ENCODE measurements around the gene PBLD. TPM values are rescaled to one million over a fixed set of nuclear protein-coding genes. Genes with fewer than 3 reads are reported as not detected.

The PBLD gene
- total and polyA plus RNA-seq, 9 of the 15 experiments (the other 6 are each of a cell fraction or from before 2014, with no cell fraction given): 1.2 to 4.3 (median 2.5) TPM

GRCh38 chr10:68330852-68331454, 1.8 kb downstream of the PBLD start:
- Histone ChIP-seq H3K27ac (ENCODE audit: extremely low read depth, low read depth, low read length) (peak overlapping the region; percentile 98), H3K4me1 (replicated peaks in 1 of 2; ENCODE audit: control insufficient read depth in 2 of 2, insufficient read depth in 2 of 2, low read length in 2 of 2) (peaks cover 20 to 22% of the 10 kb centered on the region in 2 experiments), H3K9me1 (ENCODE audit: control insufficient read depth, insufficient read depth, low read length) (no peaks in the 10 kb centered on the region), H3K79me2 (ENCODE audit: control insufficient read depth, insufficient read depth, low read length) (peaks cover 52% of the 10 kb centered on the region), H2AFZ (ENCODE audit: low read depth, low read length) (peak overlapping the region; percentile 97), H3K9me3 (replicated peaks; ENCODE audit: control insufficient read depth, insufficient read depth, low read depth, low read length) (no peaks in the 10 kb centered on the region), H3K4me2 (ENCODE audit: insufficient read depth, low read length) (peak overlapping the region; percentile 92), H3K9ac (ENCODE audit: insufficient read depth in 1 of 2, low read depth in 2 of 2, low read length in 2 of 2) (peak overlapping the region; percentile 98 to 100), H3K27me3 (ENCODE audit: control insufficient read depth in 2 of 2, insufficient read depth in 2 of 2, low read length in 2 of 2) (no peaks in the 10 kb centered on the region), H4K20me1 (replicated peaks; ENCODE audit: control insufficient read depth, insufficient read depth, low read length) (peaks cover 18% of the 10 kb centered on the region), H3K4me3 (peak overlapping the region; percentile 66), H3K36me3 (ENCODE audit: control insufficient read depth, insufficient read depth, low read length) (peaks cover 29% of the 10 kb centered on the region)
- 15% methylated on average over 29 of the region's 29 CpGs for WGBS (ENCODE audit: insufficient coverage, low coverage, missing lambda C conversion rate)
- FAIRE-seq (no peak), ATAC-seq (no peak), DNase-seq (ENCODE audit: extremely low read depth in 1 of 4, low spot score in 3 of 4) (peak in 1 of 4 experiments; percentile 54)
- in situ Hi-C loops (cut with MboI) (no loop called here), intact Hi-C loops (cut with micrococcal nuclease) (loop anchor here (10.0 kb wide), 1 partner anchor 536 kb away; no protein-coding TSS in a partner anchor)
- no TSS peak for BruUV-seq (replicated peaks)
- ChIA-PET CTCF (ENCODE audit: low intra/inter-chr PET ratio) (no interaction called here), POLR2A (interaction anchor here (0.7 to 5.4 kb wide), 9 partner anchors 8 to 625 kb away, joined by 3 to 104 read pairs (median 5); no protein-coding TSS in a partner anchor)
- TF ChIP-seq SMARCE1 (IDR thresholded peaks at IDR 0.05): 0 out of 2 replicates have a peak, but pooled peaks have one; percentile 72
- TF ChIP-seq GTF2A2 (tag; IDR thresholded peaks at IDR 0.05): no peak
- TF ChIP-seq ZBTB17 (CRISPR knock-in tag; IDR thresholded peaks at IDR 0.05): no peak
- no peak for TF ChIP-seq PURB (CRISPR knock-in tag; IDR thresholded peaks at IDR 0.05; ENCODE audit: low read depth)
- TF ChIP-seq NONO (IDR thresholded peaks at IDR 0.05; ENCODE audit: low read depth in 2 of 2, low read length in 1 of 2): no peak
- TF ChIP-seq CBFA2T3 (IDR thresholded peaks at IDR 0.05): no peak
- no peak for TF ChIP-seq ZBTB49 (CRISPR knock-in tag; IDR thresholded peaks at IDR 0.05; ENCODE audit: borderline replicate concordance)
- no peak for TF ChIP-seq CBFA2T2 (conservative IDR thresholded peaks at IDR 0.05)
- TF ChIP-seq RBM39 (optimal IDR thresholded peaks at IDR 0.05; ENCODE audit: low read depth, low read length): no peak
- TF ChIP-seq NFRKB (IDR thresholded peaks at IDR 0.05; ENCODE audit: low read depth): 0 out of 2 replicates have a peak, but pooled peaks have one; percentile 86
- TF ChIP-seq TBL1XR1 (IDR thresholded peaks at IDR 0.05; ENCODE audit: low read length in 2 of 2): 0 out of 4 replicates have a peak, but pooled peaks of 1 of the 2 experiments have one; percentile 42
- no peak for TF ChIP-seq CHD1 (IDR thresholded peaks at IDR 0.05; ENCODE audit: low read length)
- no peak for TF ChIP-seq RNF2 (IDR thresholded peaks at IDR 0.05)
- peak; percentile 65; the same call in 1 of the 2 replicates for TF ChIP-seq AFF4 (CRISPR knock-in tag; IDR thresholded peaks at IDR 0.05)
- no peak for TF ChIP-seq TEAD2 (tag; IDR thresholded peaks at IDR 0.05)
